ENCODE measurements around the gene TMEM129.
A peak's percentile ranks its signal among the peaks of the same experiment; 100 is the strongest.

TMEM129 gene

DNA sequence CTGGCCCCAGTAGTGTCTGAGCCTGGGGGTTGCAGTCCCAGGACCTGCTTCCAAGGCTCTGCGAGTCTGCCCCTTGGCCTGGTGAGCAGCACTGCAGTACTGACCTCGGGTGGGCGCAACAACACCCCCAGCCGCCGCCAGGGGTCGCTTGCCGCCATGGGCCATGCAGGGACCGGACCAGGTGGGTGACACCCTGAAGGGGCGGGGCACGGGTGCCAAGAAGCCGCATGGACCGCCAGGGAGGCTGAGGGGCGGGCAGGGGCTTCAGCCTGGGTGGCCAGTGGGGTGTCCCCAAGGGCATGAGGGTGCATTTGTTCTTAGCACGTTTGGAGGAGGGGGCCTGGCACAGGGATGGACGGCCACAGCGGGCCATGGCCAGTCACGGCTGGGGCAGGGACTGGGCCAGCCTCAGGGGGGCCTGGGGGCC is 25.2 kb upstream of the TMEM129 start (continued):
- TF ChIP-seq ZNF2 (tag by site-specific recombination; IDR thresholded peaks at IDR 0.05) (peak; percentile 95; the same call in 1 of the 2 replicates), HOXD13 (CRISPR knock-in tag; IDR thresholded peaks at IDR 0.05; ENCODE audit: borderline replicate concordance) (no peak), ZNF335 (tag by site-specific recombination; conservative IDR thresholded peaks at IDR 0.05) (peak; percentile 69), ZNF37A (tag by site-specific recombination; IDR thresholded peaks at IDR 0.05) (no peak), KLF8 (tag by site-specific recombination; IDR thresholded peaks at IDR 0.05) (peak; percentile 35; the same call in 1 of the 2 replicates), ZBTB48 (tag by site-specific recombination; IDR thresholded peaks at IDR 0.05) (peak; percentile 48; the same call in 1 of the 2 replicates), KLF9 (tag by site-specific recombination; IDR thresholded peaks at IDR 0.05; ENCODE audit: low read depth) (peak; percentile 60), ZFP37 (tag by site-specific recombination; IDR thresholded peaks at IDR 0.05) (peak; percentile 44; the same call in 1 of the 2 replicates), ZBTB10 (tag by site-specific recombination; IDR thresholded peaks at IDR 0.05) (peak; percentile 61), ZNF654 (tag by site-specific recombination; IDR thresholded peaks at IDR 0.05; ENCODE audit: low read depth) (0 out of 2 replicates have a peak, but pooled peaks have one; percentile 20), TRIM28 (IDR thresholded peaks at IDR 0.05; ENCODE audit: borderline replicate concordance, low read length) (no peak), MZF1 (tag by site-specific recombination; IDR thresholded peaks at IDR 0.05; ENCODE audit: borderline replicate concordance) (no peak), YY2 (tag by site-specific recombination; IDR thresholded peaks at IDR 0.05) (no peak), ZNF23 (tag by site-specific recombination; IDR thresholded peaks at IDR 0.05; ENCODE audit: borderline replicate concordance) (no peak), ZFP3 (tag by site-specific recombination; IDR thresholded peaks at IDR 0.05; ENCODE audit: low read depth) (no peak), ZIC2 (tag by site-specific recombination; IDR thresholded peaks at IDR 0.05) (no peak), ZNF596 (tag by site-specific recombination; IDR thresholded peaks at IDR 0.05) (no peak), ZNF777 (tag by site-specific recombination; IDR thresholded peaks at IDR 0.05; ENCODE audit: borderline replicate concordance) (no peak), ZFP69B (tag by site-specific recombination; IDR thresholded peaks at IDR 0.05) (no peak), ZNF341 (tag by site-specific recombination; IDR thresholded peaks at IDR 0.05; ENCODE audit: low read depth) (no peak), ZNF133 (tag by site-specific recombination; IDR thresholded peaks at IDR 0.05) (no peak), ZNF354C (tag by site-specific recombination; IDR thresholded peaks at IDR 0.05; ENCODE audit: borderline replicate concordance, low read depth) (no peak), BCL11A (tag by site-specific recombination; IDR thresholded peaks at IDR 0.05; ENCODE audit: low read depth) (no peak), RBAK (tag by site-specific recombination; IDR thresholded peaks at IDR 0.05) (no peak)
- TF ChIP-seq, protein P1, sequence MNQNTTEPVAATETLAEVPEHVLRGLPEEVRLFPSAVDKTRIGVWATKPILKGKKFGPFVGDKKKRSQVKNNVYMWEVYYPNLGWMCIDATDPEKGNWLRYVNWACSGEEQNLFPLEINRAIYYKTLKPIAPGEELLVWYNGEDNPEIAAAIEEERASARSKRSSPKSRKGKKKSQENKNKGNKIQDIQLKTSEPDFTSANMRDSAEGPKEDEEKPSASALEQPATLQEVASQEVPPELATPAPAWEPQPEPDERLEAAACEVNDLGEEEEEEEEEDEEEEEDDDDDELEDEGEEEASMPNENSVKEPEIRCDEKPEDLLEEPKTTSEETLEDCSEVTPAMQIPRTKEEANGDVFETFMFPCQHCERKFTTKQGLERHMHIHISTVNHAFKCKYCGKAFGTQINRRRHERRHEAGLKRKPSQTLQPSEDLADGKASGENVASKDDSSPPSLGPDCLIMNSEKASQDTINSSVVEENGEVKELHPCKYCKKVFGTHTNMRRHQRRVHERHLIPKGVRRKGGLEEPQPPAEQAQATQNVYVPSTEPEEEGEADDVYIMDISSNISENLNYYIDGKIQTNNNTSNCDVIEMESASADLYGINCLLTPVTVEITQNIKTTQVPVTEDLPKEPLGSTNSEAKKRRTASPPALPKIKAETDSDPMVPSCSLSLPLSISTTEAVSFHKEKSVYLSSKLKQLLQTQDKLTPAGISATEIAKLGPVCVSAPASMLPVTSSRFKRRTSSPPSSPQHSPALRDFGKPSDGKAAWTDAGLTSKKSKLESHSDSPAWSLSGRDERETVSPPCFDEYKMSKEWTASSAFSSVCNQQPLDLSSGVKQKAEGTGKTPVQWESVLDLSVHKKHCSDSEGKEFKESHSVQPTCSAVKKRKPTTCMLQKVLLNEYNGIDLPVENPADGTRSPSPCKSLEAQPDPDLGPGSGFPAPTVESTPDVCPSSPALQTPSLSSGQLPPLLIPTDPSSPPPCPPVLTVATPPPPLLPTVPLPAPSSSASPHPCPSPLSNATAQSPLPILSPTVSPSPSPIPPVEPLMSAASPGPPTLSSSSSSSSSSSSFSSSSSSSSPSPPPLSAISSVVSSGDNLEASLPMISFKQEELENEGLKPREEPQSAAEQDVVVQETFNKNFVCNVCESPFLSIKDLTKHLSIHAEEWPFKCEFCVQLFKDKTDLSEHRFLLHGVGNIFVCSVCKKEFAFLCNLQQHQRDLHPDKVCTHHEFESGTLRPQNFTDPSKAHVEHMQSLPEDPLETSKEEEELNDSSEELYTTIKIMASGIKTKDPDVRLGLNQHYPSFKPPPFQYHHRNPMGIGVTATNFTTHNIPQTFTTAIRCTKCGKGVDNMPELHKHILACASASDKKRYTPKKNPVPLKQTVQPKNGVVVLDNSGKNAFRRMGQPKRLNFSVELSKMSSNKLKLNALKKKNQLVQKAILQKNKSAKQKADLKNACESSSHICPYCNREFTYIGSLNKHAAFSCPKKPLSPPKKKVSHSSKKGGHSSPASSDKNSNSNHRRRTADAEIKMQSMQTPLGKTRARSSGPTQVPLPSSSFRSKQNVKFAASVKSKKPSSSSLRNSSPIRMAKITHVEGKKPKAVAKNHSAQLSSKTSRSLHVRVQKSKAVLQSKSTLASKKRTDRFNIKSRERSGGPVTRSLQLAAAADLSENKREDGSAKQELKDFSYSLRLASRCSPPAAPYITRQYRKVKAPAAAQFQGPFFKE (tag by site-specific recombination; IDR thresholded peaks at IDR 0.05; ENCODE audit: borderline replicate concordance) = no peak
- TF ChIP-seq, protein P2, sequence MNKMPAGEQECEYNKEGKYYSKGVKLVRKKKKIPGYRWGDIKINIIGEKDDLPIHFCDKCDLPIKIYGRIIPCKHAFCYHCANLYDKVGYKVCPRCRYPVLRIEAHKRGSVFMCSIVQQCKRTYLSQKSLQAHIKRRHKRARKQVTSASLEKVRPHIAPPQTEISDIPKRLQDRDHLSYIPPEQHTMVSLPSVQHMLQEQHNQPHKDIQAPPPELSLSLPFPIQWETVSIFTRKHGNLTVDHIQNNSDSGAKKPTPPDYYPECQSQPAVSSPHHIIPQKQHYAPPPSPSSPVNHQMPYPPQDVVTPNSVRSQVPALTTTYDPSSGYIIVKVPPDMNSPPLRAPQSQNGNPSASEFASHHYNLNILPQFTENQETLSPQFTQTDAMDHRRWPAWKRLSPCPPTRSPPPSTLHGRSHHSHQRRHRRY (tag by site-specific recombination; IDR thresholded peaks at IDR 0.05) = no peak
- TF ChIP-seq, protein P3, sequence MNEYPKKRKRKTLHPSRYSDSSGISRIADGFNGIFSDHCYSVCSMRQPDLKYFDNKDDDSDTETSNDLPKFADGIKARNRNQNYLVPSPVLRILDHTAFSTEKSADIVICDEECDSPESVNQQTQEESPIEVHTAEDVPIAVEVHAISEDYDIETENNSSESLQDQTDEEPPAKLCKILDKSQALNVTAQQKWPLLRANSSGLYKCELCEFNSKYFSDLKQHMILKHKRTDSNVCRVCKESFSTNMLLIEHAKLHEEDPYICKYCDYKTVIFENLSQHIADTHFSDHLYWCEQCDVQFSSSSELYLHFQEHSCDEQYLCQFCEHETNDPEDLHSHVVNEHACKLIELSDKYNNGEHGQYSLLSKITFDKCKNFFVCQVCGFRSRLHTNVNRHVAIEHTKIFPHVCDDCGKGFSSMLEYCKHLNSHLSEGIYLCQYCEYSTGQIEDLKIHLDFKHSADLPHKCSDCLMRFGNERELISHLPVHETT (tag by site-specific recombination; IDR thresholded peaks at IDR 0.05) = no peak
- TF ChIP-seq, protein P4, sequence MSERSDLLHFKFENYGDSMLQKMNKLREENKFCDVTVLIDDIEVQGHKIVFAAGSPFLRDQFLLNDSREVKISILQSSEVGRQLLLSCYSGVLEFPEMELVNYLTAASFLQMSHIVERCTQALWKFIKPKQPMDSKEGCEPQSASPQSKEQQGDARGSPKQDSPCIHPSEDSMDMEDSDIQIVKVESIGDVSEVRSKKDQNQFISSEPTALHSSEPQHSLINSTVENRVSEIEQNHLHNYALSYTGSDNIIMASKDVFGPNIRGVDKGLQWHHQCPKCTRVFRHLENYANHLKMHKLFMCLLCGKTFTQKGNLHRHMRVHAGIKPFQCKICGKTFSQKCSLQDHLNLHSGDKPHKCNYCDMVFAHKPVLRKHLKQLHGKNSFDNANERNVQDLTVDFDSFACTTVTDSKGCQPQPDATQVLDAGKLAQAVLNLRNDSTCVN (tag by site-specific recombination; optimal IDR thresholded peaks at IDR 0.05) = no peak
